MCF 10A (cell line): Measurements from ENCODE around the gene DOLK. TPM values are rescaled to one million over a fixed set of nuclear protein-coding genes. Genes with fewer than 3 reads are reported as not detected.
"Not testable (repeated sequence)": the region's sequence is repeated elsewhere in the genome, so short reads cannot be mapped to it uniquely, and the experiment has no call there.

Source experiments
- BruUV-seq: library from RNA; stranded (reverse); fragments of 400-500 nt; replicated peaks from 2 replicates; lab custom pipeline; 2021; lab: Mats Ljungman, UMichigan
- CTCF ChIA-PET: fragments of 300-600 bp; sonication (Branson Sonifier 250); formaldehyde crosslinking; extraction: SDS; loops from one replicate; lab custom pipeline; 2021; ENCODE audit warnings: antibody characterized with exemption, inconsistent platforms; lab: Yijun Ruan, JAX
- POLR2A ChIA-PET: fragments of 300-600, 350-650 bp; sonication (Branson Sonifier 250); formaldehyde crosslinking; extraction: SDS; loops from one replicate; lab custom pipeline; 2020; ENCODE audit warnings: antibody characterized with exemption, inconsistent platforms; lab: Yijun Ruan, JAX
- DNase-seq: peaks from one replicate; pipeline ENCODE4 v3.0.0-alpha.2; 2018; ENCODE audit not compliant: unreplicated experiment
- H3K27ac Mint-ChIP-seq: one replicate; pipeline ENCODE4 v1.8.0; 2022; ENCODE audit warnings: mild to moderate bottlenecking, low read depth, mixed read lengths; ENCODE audit not compliant: unreplicated experiment
- H3K27me3 Mint-ChIP-seq: one replicate; pipeline ENCODE4 v1.8.0; 2022; ENCODE audit warnings: mixed read lengths; ENCODE audit not compliant: insufficient read depth, unreplicated experiment
- H3K36me3 Mint-ChIP-seq: one replicate; pipeline ENCODE4 v1.8.0; 2022; ENCODE audit warnings: mild to moderate bottlenecking, moderate library complexity, mixed read lengths; ENCODE audit not compliant: insufficient read depth, unreplicated experiment
- H3K4me1 Mint-ChIP-seq: one replicate; pipeline ENCODE4 v1.8.0; 2022; ENCODE audit warnings: mixed read lengths; ENCODE audit not compliant: insufficient read depth, unreplicated experiment
- H3K4me3 Mint-ChIP-seq: one replicate; pipeline ENCODE4 v1.8.0; 2022; ENCODE audit warnings: mild to moderate bottlenecking, moderate library complexity, mixed read lengths; ENCODE audit not compliant: unreplicated experiment
- H3K9me3 Mint-ChIP-seq: one replicate; pipeline ENCODE4 v1.8.0; 2022; ENCODE audit warnings: mixed read lengths; ENCODE audit not compliant: unreplicated experiment
- CTCF ChIP-seq: fragments of 200-600 bp; IDR thresholded peaks from one replicate; pipeline ENCODE4 v1.8.0; 2022; ENCODE audit warnings: antibody characterized with exemption, mild to moderate bottlenecking; ENCODE audit not compliant: unreplicated experiment
- intact Hi-C: fragments of 100-400 bp; cut with micrococcal nuclease; formaldehyde crosslinking; loops from 2 replicates; pipeline ENCODE4 v1.14.1; 2022
- total RNA-seq: library from RNA; stranded (reverse); gene quantifications from 2 replicates; pipeline ENCODE4 v1.2.3, GENCODE V29; 2022

The DOLK gene
- total RNA-seq, 1 experiment from 2014 or later, result 12.0 TPM

- no peak for TF ChIP-seq CTCF
- peaks cover 89% of the 10 kb centered on the region for H3K36me3 Mint-ChIP-seq
- ChIA-PET CTCF (no interaction called here), POLR2A (interaction anchor here (0.6 to 1.2 kb wide), 2 partner anchors 15 to 25 kb away, joined by 3 to 4 read pairs; no protein-coding TSS in a partner anchor)
- intact Hi-C loops, result no loop called here
- no peaks in the 10 kb centered on the region for H3K9me3 Mint-ChIP-seq
- no peaks in the 10 kb centered on the region for H3K27me3 Mint-ChIP-seq
- H3K27ac Mint-ChIP-seq, result no peak overlapping the region
- no peak overlapping the region for H3K4me3 Mint-ChIP-seq
- peaks cover 11% of the 10 kb centered on the region for H3K4me1 Mint-ChIP-seq
- DNase-seq, result peak; percentile 54
- BruUV-seq, result no TSS peak
Measured at GRCh38 chr9:128972956-128973355, 25.6 kb upstream of the DOLK start.

- H3K36me3 Mint-ChIP-seq, result peaks cover 83% of the 10 kb centered on the region
- BruUV-seq, result no TSS peak
- TF ChIP-seq CTCF, result no peak
Measured at GRCh38 chr9:128969491-128969890, 22.1 kb upstream of the DOLK start.

GRCh38 chr9:128961403-128961802, 14.0 kb upstream of the DOLK start:
- BruUV-seq, DNase-seq, intact Hi-C loops, CTCF ChIA-PET, H3K27ac Mint-ChIP-seq, H3K27me3 Mint-ChIP-seq, H3K4me1 Mint-ChIP-seq, H3K4me3 Mint-ChIP-seq, H3K9me3 Mint-ChIP-seq: not testable (repeated sequence)
- peaks cover 89% of the 10 kb centered on the region for H3K36me3 Mint-ChIP-seq
- POLR2A ChIA-PET, result interaction anchor here (0.6 kb wide), 2 partner anchors 8 to 49 kb away, joined by 3 to 4 read pairs; no protein-coding TSS in a partner anchor

More at GRCh38 chr9:128969491-128969890, 22.1 kb upstream of the DOLK start:
- Mint-ChIP-seq H3K9me3 (no peaks in the 10 kb centered on the region), H3K4me3 (no peak overlapping the region), H3K27me3 (no peaks in the 10 kb centered on the region), H3K4me1 (peaks cover 11% of the 10 kb centered on the region), H3K27ac (no peak overlapping the region)
- intact Hi-C loops, result no loop called here
- ChIA-PET CTCF (no interaction called here), POLR2A (interaction anchor here (0.7 kb wide), 1 partner anchor 8 kb away, joined by 3 read pairs; no protein-coding TSS in a partner anchor)
- DNase-seq, result no peak

GRCh38 chr9:128947277-128947526, 201 bp downstream of the DOLK start:
- BruUV-seq, result TSS peak; percentile 69
- H3K36me3 Mint-ChIP-seq, result peaks cover 42% of the 10 kb centered on the region
- intact Hi-C loops, result no loop called here
- H3K27me3 Mint-ChIP-seq, result no peaks in the 10 kb centered on the region
- no peak for TF ChIP-seq CTCF
- CTCF ChIA-PET, result interaction anchor here (0.6 kb wide), 1 partner anchor 81 kb away, joined by 3 read pairs; the partner anchor contains the start of gene SH3GLB2
- H3K4me1 Mint-ChIP-seq, result peaks cover 17% of the 10 kb centered on the region
- POLR2A ChIA-PET, result interaction anchor here (0.6 kb wide), 1 partner anchor 39 kb away, joined by 4 read pairs; no protein-coding TSS in a partner anchor
- H3K9me3 Mint-ChIP-seq, result no peaks in the 10 kb centered on the region
- peak overlapping the region; percentile 90 for H3K27ac Mint-ChIP-seq
- peak overlapping the region; percentile 83 for H3K4me3 Mint-ChIP-seq
- DNase-seq, result no peak
